ENCODE data around the gene MUC12.
"Not testable (repeated sequence)": the region's sequence is repeated elsewhere in the genome, so short reads cannot be mapped to it uniquely, and the experiment has no call there.

The MUC12 gene, protein sequence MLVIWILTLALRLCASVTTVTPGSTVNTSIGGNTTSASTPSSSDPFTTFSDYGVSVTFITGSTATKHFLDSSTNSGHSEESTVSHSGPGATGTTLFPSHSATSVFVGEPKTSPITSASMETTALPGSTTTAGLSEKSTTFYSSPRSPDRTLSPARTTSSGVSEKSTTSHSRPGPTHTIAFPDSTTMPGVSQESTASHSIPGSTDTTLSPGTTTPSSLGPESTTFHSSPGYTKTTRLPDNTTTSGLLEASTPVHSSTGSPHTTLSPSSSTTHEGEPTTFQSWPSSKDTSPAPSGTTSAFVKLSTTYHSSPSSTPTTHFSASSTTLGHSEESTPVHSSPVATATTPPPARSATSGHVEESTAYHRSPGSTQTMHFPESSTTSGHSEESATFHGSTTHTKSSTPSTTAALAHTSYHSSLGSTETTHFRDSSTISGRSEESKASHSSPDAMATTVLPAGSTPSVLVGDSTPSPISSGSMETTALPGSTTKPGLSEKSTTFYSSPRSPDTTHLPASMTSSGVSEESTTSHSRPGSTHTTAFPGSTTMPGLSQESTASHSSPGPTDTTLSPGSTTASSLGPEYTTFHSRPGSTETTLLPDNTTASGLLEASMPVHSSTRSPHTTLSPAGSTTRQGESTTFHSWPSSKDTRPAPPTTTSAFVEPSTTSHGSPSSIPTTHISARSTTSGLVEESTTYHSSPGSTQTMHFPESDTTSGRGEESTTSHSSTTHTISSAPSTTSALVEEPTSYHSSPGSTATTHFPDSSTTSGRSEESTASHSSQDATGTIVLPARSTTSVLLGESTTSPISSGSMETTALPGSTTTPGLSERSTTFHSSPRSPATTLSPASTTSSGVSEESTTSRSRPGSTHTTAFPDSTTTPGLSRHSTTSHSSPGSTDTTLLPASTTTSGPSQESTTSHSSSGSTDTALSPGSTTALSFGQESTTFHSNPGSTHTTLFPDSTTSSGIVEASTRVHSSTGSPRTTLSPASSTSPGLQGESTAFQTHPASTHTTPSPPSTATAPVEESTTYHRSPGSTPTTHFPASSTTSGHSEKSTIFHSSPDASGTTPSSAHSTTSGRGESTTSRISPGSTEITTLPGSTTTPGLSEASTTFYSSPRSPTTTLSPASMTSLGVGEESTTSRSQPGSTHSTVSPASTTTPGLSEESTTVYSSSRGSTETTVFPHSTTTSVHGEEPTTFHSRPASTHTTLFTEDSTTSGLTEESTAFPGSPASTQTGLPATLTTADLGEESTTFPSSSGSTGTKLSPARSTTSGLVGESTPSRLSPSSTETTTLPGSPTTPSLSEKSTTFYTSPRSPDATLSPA (N-terminal part only)

DNA sequence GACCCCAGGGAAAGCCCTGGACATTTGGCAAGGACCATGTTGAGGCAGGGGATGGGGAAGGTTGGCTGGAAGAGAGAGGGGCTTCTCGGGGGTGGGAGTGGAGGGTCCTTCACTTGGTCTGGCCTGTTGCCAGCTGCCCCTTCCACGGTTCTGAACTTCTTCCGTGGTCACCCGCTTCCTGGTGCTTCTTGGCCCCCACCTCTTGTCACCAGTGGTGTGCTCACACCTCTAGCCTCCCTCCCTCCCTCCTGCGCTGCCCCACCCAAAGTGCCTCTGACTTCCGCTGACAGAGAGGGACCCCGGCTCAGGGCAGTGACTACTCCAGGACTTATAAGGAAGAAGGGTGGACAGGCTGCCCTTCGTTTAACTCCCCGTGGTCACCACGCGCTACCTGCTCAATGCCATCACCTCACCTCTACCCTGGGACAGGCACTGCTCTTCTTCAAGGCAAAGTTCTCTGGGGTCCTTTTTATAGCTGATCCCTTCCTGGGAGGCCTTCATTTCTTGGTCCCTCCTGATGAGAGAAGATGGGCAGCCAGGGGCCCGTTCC, at the start of gene MUC12:
MUC12 (plus strand) TSS at position 500 of the 550 bp plus-strand sequence. CDS start 58 bp downstream, outside the sequence.
- no peak for DNase-seq

DNA sequence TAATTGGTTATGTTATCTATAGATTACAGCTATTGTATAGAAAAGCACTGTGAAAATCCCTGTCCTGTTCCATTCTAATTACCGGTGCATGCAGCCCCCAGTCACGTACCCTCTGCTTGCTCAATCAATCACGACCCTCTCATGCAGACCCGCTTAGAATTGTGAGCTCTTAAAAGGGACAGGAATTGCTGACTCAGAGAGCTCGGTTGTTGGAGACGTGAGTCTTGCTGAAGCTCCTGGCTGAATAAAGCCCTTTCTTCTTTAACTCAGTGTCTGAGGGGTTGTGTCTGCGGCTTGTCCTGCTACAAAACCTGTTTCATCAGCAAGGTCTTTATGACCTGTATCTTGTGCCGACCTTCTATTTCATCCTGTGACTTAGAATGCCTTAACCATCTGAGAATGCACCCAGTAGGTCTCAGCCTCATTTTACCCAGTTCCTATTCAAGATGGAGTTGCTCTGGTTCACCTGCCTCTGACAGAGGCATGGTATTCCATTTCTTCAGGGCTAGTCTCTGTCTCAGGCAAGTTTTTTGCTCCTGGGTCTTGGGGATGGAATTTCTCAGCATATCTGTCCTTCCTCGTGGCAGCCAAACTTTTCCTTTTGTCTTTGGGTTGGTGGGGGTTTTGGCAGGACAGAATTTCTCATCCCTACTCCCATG, 49.5 kb upstream of the MUC12 start:
- DNase-seq, result not testable (repeated sequence)

DNA sequence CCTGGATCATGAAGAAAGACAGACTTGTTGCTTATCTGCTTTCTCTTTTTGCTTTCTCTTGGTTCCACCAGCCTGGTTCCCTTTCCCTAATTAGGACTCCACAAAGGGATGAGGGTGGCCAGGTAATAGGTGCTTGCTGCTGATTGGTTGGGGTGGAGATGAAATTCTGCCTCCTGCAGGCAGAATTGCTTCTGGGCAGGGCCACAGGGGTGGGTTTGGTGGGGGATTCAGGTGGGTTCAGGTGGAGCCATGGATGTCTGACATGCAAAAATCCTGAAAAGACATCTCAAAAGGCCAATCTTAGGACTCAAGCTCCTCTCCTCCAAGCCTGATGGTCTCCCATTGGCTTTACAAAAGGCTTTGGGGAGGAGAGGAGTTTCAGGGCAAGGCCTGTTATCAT, 48.3 kb upstream of the MUC12 start:
- no peak for DNase-seq

DNA sequence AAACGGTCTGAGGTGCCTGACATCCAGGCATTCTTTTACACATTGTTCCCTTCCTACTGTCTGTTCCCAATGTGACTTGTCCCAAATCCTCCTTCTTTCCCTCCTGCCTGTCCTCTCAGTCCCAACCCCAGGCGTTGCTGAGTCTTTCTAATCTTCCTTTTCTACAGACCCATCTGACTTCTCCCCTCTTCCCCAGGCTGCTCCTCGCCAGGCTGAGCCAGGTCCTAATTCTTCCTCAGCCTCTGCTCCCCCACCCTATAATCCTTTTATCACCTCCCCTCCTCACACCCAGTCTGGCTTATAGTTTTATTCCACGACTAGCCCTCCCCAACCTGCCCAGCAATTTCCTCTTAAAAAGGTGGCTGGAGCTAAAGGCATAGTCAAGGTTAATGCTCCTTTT, 45.7 kb upstream of the MUC12 start:
- not testable (repeated sequence) for DNase-seq

DNA sequence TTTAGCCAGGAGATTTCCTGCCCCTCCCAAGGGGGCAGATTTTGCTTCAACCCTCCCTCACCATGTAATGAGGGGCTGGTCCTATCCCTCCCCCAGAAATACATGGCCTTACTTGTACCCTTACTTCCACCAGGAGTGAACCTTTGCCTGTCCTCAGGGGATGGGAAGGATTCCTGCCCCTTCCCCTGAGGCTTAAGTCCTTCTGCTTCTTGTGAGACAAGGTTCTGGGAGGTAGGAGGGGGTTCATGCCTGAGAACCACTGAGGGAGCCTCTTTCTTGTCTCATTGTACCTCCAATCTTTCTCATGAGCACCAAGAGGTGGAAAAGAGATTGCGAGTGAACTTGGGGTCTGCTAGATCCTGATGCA, 39.6 kb upstream of the MUC12 start:
- no peak for DNase-seq

DNA sequence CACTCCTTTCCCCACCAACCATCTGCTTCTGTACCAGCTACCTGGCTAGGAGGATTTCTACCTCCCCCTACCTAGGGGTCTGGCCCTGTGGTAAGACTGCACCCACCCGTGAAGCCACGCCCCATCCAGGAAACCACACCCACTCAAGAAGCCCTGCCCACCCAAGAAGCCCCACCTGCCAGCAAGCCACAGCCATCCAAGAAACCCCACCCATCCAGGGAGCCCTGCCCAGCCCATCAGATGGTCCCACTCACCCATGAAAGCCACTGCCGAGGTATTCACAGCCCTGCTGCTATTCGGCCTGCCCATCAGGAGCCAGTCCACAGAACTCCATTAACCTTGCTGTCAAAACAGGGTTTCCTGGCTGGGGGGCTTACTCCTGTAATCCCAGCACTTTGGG, 35.6 kb upstream of the MUC12 start:
- no peak for DNase-seq

DNA sequence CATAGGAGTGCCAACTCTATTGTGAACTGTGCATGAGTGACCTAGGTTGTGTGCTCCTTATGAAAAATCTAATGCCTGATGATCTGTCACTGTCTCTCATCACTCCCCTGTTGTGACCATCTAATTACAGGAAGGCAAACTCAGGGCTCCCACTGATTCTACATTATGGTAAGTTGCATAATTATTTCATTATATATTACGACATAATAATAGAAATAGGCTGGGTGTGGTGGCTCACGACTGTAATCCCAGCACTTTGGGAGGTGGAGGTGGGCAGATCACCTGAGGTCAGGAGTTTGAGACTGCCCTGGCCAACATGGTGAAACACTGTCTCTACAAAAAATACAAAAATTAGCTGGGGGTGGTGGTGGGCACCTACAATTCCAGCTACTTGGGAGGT, 34.0 kb upstream of the MUC12 start:
- DNase-seq, result not testable (repeated sequence)

DNA sequence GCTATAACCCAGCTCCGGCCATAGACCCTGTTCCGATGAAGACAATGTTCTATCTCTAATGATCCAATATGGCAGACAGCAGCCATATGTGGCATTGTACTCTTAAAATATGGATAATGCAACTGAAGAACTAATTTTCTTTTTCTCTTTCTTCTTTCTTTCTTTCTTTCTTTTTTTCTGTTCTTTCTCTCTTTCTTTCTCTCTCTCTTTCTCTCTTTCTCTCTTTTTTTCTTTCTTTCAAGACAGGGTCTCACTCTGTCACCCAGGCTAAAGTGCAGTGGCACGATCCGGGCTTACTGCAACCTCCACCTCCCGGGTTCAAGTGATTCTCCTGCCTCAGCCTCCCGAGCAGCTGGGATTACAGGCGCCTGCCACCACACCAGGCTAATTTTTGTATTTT, 33.2 kb upstream of the MUC12 start:
- not testable (repeated sequence) for DNase-seq

DNA sequence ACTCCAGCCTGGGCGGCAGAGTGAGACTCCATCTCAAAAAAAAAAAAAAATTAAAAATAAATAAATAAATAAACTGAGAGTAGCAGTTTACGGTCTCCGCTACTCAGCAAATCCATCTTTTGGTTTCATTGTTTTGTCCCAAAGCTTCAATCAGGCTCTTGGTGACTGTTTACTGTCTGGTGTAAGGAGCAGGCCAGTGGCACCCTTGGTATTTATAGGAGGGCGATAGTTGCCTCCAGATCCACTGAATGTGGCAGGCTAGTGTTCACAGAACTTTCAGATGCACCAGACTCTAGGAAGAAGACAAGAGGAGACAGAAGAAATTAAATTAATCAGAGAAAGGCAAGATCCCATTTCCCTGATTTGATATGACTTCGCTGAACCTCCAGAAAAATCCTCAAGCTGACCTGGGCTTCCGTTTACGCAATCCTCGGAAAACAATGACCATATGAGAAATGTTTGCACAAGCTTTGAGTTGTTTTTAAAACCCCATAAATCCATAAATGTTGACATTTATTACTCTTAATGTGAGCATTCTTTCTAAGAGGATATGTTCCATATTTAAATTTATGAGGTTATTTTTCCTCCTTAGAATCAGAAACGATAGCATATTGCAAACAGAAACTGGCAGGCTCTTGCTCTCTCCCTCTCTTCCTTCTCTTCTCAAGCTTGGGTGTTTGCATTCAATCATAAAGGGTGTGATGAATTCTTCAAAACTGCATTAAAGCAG, 27.2 kb upstream of the MUC12 start:
- peak; percentile 77 for DNase-seq

DNA sequence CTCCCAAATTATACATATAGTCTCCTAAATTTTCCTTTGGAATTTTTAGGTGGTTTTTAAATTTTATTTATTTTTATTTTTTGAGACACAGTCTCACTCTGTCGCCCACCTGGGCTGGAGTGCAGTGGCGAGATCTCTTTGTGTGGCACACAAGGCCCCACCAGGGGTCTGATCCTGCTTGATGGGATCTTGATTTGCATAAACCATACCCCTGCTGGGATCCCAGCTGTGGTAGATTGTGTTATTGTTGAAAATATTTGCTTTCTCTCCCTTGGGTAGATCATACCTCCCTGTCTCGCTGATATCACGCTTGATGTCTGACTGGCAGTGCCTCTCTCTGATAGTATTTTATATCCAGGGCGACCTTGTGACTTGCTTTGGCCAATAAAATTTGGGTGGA, 25.7 kb upstream of the MUC12 start:
- peak; percentile 87 for DNase-seq

DNA sequence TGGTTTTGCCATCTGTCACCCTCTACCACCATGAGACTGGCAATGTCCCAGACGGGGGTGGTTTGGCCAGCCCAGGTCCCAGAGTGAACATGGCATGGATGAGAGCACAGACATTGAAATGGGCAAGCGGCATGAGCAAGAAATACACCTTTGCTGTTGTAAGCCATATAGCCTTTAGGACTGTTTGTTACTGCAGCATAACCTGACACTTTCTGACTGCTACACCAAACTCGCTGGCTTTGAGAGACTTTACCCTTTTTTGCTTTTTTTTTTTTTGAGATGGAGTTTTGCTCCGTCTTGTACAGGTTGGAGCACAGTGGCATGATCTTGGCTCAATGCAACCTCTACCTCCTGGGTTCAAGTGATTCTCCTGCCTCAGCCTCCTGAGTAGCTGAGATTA, 25.2 kb upstream of the MUC12 start:
- DNase-seq, result no peak

DNA sequence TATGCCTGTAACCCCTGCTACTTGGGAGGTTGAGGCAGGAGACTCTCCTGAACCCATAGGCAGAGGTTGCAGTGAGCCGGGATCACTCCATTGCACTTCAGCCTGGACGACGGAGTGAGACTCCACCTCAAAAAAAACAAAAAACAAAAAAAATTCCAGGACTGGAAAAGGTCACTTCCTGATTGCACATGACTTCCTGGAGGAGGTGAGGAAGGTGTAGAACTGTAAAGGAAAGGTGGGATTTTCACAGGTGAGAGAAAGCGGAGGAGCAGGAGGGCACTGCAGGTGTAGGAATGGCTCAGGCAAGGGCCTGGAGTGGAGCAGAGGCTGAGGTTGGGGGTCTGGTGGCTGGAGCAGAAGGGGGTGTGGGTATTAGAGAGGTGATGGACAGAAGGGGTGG, 23.3 kb upstream of the MUC12 start:
- DNase-seq, result no peak

DNA sequence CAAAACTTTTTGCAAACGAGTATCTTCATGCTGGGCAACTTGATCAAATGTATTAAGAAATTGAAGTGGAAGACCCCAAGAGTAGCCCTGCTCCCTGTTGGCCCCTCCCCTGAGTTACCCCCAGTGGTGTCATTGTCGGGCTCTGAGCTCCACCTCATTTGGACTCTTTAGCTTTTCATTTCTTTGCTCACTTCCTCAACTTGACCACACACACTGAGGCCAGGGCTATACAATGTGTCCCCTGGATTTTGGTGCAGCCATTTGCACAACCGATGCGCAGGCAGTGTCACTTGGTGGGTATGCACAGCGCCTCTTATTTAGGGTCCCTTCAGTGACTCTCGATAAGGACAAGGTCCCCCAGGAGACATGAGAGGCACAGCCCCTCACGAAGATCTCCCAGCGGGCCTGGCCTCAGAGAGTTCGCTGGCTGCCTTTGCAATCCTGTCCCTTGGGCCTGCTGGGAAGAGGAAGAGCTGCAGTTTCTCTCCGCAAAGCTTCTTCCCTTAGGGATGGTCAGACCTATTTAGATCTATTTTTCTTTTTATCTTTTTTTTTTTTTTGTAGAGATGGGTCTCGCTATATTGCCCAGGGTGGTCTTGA, 22.5 kb upstream of the MUC12 start:
- no peak for DNase-seq

DNA sequence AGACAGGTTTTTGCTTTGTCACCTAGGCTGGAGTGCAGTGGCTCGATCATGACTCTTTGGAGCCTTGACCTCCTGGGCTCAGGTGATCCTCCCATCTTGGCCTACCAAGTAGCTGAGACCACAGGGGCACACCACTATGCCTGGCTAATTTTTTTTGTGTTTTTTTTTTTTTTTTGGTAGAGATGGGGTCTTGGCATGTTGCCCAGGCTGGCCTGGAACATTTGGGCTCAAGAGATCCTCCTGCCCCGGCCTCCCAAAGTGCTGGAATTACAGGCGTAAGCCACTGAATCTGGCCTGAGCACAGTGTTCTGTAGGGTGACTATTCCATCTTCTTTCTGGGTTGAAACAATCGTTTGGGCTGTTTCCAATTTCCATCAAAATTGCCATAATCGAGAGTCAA, 21.6 kb upstream of the MUC12 start:
- DNase-seq, result no peak

DNA sequence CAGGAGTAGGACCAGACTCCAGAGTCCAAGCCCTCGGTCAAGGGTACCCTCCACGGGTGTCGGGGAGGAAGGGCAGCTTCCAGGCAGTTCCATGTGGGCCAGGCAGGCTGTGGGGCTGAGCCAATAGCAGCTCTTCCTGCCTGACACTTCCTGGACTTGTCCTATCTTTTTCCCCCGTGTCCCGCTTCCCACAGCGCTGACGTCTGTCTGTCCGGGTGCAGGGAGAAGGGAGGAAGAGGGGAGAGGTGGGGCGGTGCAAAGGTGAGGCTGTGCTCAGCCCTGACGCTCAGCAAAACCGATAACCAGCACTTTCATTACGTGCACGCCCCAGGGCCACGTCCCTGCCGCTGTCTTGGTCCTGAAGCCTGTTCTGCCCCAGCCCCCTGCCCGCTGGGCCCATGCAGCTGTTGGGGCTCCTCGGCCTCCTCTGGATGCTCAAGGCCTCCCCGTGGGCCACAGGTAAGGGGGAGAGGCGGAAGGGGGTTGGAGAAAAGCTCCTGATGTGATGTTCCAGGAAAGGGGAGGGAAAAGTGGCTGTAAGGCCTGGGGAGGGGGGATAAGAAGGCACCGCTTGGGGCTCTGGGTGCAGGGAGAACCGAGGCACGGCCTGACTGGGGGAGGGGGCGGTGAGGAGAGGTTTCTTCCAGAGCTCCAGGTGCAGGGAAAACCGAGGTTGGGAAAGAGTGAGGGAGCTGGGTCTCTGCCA, 20.0 kb upstream of the MUC12 start, which contains the start of gene MUC3A:
MUC3A (plus strand) TSS at position 308 of the 706 bp plus-strand sequence; CDS start at position 399, 91 bp downstream.
- no peak for DNase-seq

DNA sequence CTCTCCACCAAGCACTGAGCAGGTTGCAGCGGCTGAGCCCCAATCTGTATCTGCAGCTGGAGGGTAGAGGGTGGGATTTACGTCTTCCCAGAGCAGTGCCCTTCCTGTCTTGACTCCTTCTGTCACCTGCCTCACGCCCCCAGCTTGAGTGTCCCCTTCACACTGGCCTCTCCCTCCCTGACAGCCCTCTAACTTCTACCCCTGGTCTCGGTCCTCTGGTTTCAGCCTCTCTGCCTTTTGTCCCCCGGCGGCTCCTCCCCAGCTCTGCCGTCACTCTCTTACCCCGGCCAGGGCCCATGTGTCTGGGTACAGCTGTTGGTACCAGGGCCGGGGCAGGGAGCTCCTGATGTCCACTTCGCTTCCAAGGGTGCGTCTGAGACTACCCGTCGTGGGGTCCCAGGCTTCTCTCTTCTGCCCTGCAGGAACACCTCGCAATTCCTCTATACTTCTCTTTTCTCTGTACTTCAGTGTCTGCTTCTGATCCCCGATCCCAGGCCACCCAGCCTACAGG, 19.4 kb upstream of the MUC12 start:
- no peak for DNase-seq

DNA sequence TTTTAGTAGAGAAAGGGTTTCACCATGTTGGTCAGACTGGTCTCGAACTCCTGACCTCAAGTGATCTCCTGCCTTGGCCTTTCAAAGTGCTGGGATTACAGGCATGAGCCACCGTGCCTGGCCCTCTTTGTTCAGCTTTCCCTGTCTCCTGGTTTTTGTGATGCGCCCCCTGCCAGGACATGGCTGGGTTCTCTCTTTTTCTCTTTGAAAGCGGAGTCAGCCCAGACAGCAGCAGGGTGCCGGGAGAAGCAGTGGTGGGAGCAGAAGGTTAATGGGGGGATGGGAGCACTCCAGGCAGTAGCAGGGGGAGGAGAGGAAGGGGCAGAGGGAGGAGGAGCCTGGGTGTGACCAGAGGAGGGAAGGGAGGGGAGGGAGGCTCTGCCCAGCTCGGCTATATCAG, 18.2 kb upstream of the MUC12 start:
- DNase-seq, result no peak

DNA sequence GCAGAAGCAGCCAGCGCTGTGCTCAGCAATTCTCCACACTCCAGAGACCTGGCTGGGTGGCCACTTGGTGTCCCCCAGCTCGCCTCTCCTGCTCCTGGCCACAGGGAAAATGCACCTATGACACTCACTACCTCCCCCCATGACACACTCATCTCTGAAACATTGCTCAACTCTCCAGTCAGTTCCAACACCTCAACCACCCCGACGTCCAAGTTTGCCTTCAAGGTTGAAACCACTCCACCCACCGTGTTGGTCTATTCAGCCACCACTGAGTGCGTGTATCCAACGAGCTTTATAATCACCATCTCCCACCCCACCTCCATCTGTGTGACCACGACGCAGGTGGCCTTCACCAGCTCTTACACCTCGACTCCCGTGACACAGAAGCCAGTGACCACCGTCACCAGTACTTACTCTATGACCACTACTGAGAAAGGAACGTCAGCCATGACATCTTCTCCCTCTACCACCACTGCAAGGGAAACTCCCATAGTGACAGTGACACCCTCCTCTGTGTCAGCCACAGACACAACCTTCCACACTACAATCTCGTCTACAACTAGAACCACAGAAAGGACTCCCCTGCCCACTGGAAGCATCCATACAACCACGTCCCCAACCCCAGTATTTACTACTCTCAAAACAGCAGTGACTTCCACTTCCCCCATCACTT, 17.3 kb upstream of the MUC12 start:
- no peak for DNase-seq

DNA sequence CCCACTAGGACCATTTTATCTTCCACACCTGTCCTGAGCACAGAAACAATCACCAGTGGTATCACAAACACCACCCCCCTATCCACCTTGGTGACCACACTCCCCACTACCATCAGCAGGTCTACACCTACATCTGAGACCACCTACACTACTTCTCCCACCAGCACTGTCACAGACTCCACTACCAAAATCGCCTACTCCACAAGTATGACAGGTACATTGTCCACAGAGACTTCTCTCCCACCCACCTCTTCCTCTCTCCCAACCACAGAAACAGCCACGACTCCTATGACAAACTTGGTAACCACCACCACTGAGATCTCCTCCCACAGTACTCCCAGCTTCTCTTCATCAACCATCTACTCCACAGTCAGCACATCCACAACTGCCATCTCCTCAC, 16.7 kb upstream of the MUC12 start:
- no peak for DNase-seq
